Suprapubic skin (tissue), 3 donors: ENCODE results near the gene NLRP7.

Experiments used
- POLR2A ChIP-seq, 2 donors: fragments of 450-650 bp; IDR thresholded peaks; one replicate each; pipeline ENCODE4 v1.6.1; 2017; ENCODE audit warnings: antibody characterized with exemption in 2 of 2, mild to moderate bottlenecking in 2 of 2, moderate library complexity in 2 of 2
- TF ChIP-seq, protein P1 (sequence below), 2 donors: fragments of 200-600 bp in 1 of 2; fragments of 450-650 bp in 1 of 2; sonication (generic) in 1 of 2; IDR thresholded peaks; one replicate each; pipeline ENCODE4 v1.5.1; 2016 to 2019; ENCODE audit warnings: antibody characterized with exemption in 2 of 2, mild to moderate bottlenecking in 1 of 2, moderate library complexity in 1 of 2

- TF ChIP-seq, protein P1, sequence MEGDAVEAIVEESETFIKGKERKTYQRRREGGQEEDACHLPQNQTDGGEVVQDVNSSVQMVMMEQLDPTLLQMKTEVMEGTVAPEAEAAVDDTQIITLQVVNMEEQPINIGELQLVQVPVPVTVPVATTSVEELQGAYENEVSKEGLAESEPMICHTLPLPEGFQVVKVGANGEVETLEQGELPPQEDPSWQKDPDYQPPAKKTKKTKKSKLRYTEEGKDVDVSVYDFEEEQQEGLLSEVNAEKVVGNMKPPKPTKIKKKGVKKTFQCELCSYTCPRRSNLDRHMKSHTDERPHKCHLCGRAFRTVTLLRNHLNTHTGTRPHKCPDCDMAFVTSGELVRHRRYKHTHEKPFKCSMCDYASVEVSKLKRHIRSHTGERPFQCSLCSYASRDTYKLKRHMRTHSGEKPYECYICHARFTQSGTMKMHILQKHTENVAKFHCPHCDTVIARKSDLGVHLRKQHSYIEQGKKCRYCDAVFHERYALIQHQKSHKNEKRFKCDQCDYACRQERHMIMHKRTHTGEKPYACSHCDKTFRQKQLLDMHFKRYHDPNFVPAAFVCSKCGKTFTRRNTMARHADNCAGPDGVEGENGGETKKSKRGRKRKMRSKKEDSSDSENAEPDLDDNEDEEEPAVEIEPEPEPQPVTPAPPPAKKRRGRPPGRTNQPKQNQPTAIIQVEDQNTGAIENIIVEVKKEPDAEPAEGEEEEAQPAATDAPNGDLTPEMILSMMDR (IDR thresholded peaks at IDR 0.05) = no peak
- no peak for TF ChIP-seq POLR2A (IDR thresholded peaks at IDR 0.05)
These were observed 8.4 kb downstream of the NLRP7 start for GRCh38 chr19:54938906-54939305.
